Measurements from ENCODE around the gene TOR3A. TPM values are rescaled to one million over a fixed set of nuclear protein-coding genes. Genes with fewer than 3 reads are reported as not detected.

The TOR3A gene
- polyA plus RNA-seq, 3 donors = 50.0 to 67.8 (median 60.9) TPM

DNA sequence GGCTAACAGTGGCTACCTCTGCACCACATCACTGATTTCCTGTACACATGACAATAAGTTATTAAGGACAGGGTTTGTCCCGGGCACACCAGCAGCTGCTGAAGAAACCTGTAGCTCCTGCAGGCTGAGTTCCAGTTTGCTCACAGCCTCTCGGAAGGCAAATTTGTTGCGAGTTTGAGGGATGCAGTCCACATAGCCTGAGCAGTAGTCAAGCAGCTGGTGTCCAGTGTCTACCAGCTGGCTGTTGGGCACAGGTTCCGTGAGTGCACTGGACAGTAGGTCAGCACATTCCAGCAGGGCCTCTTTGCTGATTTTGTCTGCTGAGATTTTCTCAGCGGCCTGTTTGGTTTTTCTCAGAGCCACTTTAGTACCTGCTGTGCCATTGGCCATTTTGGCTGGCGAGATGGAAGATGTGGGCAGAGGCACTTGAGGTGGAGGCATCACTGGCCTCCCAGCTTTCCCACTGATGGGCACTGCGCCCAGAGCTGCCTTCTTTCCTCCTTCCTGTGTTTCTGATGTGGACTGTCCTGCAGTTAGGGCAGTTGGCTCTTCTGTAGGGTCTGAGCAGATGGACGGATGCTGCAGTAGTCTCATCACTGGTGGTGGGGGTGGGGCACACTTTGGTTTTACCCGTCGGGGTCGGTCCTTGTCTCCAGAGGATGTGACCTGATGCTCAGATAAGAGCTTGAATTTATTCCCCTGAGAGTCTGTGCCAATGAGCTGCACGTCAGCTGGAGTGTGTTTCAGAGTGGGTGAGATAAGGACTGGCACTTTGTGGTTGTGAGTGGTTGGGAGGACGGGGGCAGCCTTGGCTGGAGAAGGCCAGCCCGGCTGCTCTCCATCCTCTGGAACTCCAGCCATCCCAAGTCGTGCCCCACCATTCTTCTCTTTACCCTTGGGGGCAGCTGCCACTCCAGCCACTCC, 26.1 kb downstream of the TOR3A start:
- Histone ChIP-seq H3K27me3 (ENCODE audit: control insufficient read depth in 2 of 2, insufficient read depth in 2 of 2, low read length in 2 of 2) (no peaks in the 10 kb centered on the region), H2AFZ (ENCODE audit: insufficient read depth, low read depth, low read length, poor library complexity, severe bottlenecking) (no peak overlapping the region), H3K79me2 (ENCODE audit: insufficient read depth, low read length) (no peaks in the 10 kb centered on the region), H3K4me2 (replicated peaks; ENCODE audit: extremely low read depth, low read length, poor library complexity, severe bottlenecking) (no peak overlapping the region), H3K27ac (ENCODE audit: low read depth in 1 of 2, low read length in 2 of 2) (no peak overlapping the region), H3K9ac (ENCODE audit: insufficient read depth, low read length, poor library complexity, severe bottlenecking) (no peak overlapping the region), H3K4me1 (ENCODE audit: control insufficient read depth in 1 of 2, insufficient read depth in 2 of 2, low read length in 2 of 2) (no peaks in the 10 kb centered on the region), H3K9me3 (replicated peaks in 1 of 2; ENCODE audit: control insufficient read depth in 1 of 2, insufficient read depth in 1 of 2, low read length in 2 of 2) (no peaks in the 10 kb centered on the region), H3K36me3 (replicated peaks in 1 of 2; ENCODE audit: control insufficient read depth in 1 of 2, insufficient read depth in 2 of 2, low read length in 2 of 2) (peaks cover 29 to 59% of the 10 kb centered on the region in 2 donors), H4K20me1 (ENCODE audit: insufficient read depth, low read length) (no peaks in the 10 kb centered on the region), H3K4me3 (replicated peaks in 1 of 3; ENCODE audit: low read depth in 2 of 3, low read length in 3 of 3) (no peak overlapping the region)
- WGBS (ENCODE audit: insufficient coverage) = 94% methylated on average over 11 of the region's 15 CpGs
- Mint-ChIP-seq H3K36me3 (peaks cover 38 to 58% of the 10 kb centered on the region in 2 donors), H3K9me3 (peaks cover 0 to 1% (median 0%) of the 10 kb centered on the region in 7 donors), H3K27me3 (ENCODE audit: low read depth in 3 of 3) (peaks cover 0 to 1% (median 0%) of the 10 kb centered on the region in 3 donors), H3K27ac (peak overlapping the region in 2 of 7 donors; percentile 21 to 68), H3K4me3 (no peak overlapping the region), H3K4me1 (no peaks in the 10 kb centered on the region)
- intact Hi-C loops (cut with micrococcal nuclease) = no loop called here
- DNase-seq = no peak
- TF ChIP-seq, protein P1, sequence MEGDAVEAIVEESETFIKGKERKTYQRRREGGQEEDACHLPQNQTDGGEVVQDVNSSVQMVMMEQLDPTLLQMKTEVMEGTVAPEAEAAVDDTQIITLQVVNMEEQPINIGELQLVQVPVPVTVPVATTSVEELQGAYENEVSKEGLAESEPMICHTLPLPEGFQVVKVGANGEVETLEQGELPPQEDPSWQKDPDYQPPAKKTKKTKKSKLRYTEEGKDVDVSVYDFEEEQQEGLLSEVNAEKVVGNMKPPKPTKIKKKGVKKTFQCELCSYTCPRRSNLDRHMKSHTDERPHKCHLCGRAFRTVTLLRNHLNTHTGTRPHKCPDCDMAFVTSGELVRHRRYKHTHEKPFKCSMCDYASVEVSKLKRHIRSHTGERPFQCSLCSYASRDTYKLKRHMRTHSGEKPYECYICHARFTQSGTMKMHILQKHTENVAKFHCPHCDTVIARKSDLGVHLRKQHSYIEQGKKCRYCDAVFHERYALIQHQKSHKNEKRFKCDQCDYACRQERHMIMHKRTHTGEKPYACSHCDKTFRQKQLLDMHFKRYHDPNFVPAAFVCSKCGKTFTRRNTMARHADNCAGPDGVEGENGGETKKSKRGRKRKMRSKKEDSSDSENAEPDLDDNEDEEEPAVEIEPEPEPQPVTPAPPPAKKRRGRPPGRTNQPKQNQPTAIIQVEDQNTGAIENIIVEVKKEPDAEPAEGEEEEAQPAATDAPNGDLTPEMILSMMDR (IDR thresholded peaks at IDR 0.05) = no peak

DNA sequence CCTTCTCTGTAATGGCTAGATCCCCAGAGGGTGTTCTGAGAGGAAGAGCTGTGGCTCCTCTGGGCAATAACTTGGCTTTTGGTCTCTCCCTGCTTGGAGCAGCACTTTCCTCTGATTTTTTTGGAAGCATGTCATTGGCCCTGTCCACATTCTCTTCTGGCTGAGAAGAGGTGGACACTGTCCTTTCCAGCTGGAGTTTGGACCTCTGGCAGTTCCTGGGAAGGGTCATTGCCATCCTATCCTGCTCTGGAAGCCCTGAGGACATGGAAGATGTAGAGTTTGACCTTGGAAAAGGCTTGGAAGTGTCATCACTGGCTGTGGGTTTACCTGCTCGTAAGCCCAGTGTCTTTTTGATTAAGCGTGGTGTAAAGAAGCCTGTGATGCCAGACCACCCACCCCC, 26.8 kb downstream of the TOR3A start:
- Mint-ChIP-seq H3K27me3 (ENCODE audit: low read depth in 3 of 3) (peaks cover 0 to 1% (median 0%) of the 10 kb centered on the region in 3 donors), H3K36me3 (peaks cover 42 to 59% of the 10 kb centered on the region in 2 donors), H3K27ac (peak overlapping the region in 1 of 7 donors; percentile 52), H3K4me3 (no peak overlapping the region), H3K9me3 (peaks cover 0 to 1% (median 0%) of the 10 kb centered on the region in 7 donors), H3K4me1 (no peaks in the 10 kb centered on the region)
- Histone ChIP-seq H3K79me2 (ENCODE audit: insufficient read depth, low read length) (no peaks in the 10 kb centered on the region), H4K20me1 (ENCODE audit: insufficient read depth, low read length) (no peaks in the 10 kb centered on the region), H3K9me3 (replicated peaks in 1 of 2; ENCODE audit: control insufficient read depth in 1 of 2, insufficient read depth in 1 of 2, low read length in 2 of 2) (no peaks in the 10 kb centered on the region), H2AFZ (ENCODE audit: insufficient read depth, low read depth, low read length, poor library complexity, severe bottlenecking) (no peak overlapping the region), H3K36me3 (replicated peaks in 1 of 2; ENCODE audit: control insufficient read depth in 1 of 2, insufficient read depth in 2 of 2, low read length in 2 of 2) (peaks cover 29 to 59% of the 10 kb centered on the region in 2 donors), H3K4me3 (replicated peaks in 1 of 3; ENCODE audit: low read depth in 2 of 3, low read length in 3 of 3) (no peak overlapping the region), H3K27me3 (ENCODE audit: control insufficient read depth in 2 of 2, insufficient read depth in 2 of 2, low read length in 2 of 2) (no peaks in the 10 kb centered on the region), H3K27ac (ENCODE audit: low read depth in 1 of 2, low read length in 2 of 2) (no peak overlapping the region), H3K4me1 (ENCODE audit: control insufficient read depth in 1 of 2, insufficient read depth in 2 of 2, low read length in 2 of 2) (no peaks in the 10 kb centered on the region), H3K4me2 (replicated peaks; ENCODE audit: extremely low read depth, low read length, poor library complexity, severe bottlenecking) (no peak overlapping the region), H3K9ac (ENCODE audit: insufficient read depth, low read length, poor library complexity, severe bottlenecking) (no peak overlapping the region)
- WGBS (ENCODE audit: insufficient coverage) = no CpG with 5 or more reads among the region's 2 CpGs
- TF ChIP-seq, protein P1 (IDR thresholded peaks at IDR 0.05) = no peak
- no peak for DNase-seq
- intact Hi-C loops (cut with micrococcal nuclease) = no loop called here

All from CD14-positive monocyte (primary cell).